Measurements from ENCODE around the gene SCUBE3.

GRCh38 chr6:35219683-35220326 is 6.0 kb downstream of the SCUBE3 start:
- no peak for TF ChIP-seq EZH2 (IDR thresholded peaks at IDR 0.05; ENCODE audit: insufficient read depth, poor library complexity, severe bottlenecking)
- no peak for TF ChIP-seq EZH2phosphoT487 (IDR thresholded peaks at IDR 0.05; ENCODE audit: insufficient read depth, low read depth)

Measured in GM23248 (cell line).